GM21619 (cell line): ENCODE results near the gene ETNPPL.

Source experiments
- ATAC-seq: cut with Tn5 transposase; IDR thresholded peaks from one replicate; pipeline ENCODE4 v1.9.1; 2021; ENCODE audit not compliant: unreplicated experiment

The ETNPPL gene

DNA sequence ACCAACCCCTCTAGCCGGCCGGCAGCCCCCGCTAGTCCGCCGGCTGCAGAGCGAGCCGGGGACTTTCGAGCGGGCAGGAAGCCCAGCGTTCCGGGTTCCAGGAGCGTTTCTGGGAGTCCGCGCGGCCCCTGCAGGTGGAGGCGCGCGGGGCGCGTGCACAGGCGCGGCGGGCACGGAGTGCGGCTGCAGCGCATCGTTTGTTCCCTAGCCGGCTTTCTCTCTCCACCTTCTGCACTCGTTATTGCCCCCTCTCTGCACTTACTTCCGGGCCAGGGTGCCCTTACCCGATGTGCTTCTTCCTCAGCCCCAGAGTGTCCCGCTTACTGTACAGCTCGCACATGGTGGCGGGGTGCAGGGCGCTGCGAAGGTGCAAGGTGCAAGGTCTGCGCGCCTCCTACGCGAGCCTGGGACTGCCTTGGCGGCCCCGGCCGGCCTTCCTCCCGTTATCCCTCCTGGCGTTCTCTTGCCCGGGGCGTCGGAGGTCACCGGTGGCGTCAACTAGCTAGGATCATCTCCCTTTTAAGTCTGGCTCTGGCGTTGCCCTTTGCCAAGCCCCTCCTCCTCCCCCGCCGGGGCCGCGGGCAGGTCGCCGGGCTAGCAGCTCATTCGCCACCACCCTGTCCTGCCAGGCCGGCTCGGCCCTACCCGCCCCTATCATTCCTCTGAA, at the start of gene ETNPPL:
ETNPPL (minus strand) TSS at position 495 of the 667 bp plus-strand sequence; CDS start at position 340, 155 bp downstream.
- no peak for ATAC-seq

DNA sequence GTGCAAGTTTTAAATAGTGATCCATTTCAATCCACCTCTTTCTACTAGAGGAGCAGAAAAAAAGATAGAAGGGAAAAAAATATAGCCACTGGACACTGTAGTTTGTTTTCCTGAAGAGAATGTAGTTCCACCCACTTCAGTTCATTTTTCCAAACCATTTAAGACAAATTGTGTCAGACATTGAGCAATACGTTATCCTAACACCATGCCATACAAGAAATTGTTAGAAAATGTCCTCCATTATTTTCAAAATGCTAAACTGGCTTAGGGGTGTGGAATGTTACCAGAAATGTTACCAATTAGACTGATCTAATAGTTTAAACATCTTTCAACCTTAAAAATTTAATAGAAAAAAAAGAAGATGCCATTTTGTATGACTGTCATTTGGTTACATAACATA, 48.6 kb upstream of the ETNPPL start:
- no peak for ATAC-seq

DNA sequence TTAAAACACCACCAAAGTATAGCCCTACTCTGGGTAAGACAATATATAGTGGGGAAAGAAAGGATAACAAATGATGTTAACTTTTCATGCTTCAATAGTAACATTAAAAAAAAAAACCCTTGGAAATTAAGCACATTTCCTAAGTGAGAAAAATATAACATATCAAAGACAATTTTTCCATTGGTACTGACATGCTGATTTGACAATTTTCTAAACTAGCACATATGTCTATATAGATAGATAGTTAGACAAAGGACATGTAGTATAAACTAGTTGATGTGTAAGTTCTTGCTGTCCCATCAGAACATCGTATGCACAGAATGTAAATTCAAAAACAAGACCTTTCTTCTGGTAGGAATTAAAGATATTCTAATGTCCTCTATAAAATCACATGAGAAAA, 47.2 kb upstream of the ETNPPL start:
- ATAC-seq: no peak

DNA sequence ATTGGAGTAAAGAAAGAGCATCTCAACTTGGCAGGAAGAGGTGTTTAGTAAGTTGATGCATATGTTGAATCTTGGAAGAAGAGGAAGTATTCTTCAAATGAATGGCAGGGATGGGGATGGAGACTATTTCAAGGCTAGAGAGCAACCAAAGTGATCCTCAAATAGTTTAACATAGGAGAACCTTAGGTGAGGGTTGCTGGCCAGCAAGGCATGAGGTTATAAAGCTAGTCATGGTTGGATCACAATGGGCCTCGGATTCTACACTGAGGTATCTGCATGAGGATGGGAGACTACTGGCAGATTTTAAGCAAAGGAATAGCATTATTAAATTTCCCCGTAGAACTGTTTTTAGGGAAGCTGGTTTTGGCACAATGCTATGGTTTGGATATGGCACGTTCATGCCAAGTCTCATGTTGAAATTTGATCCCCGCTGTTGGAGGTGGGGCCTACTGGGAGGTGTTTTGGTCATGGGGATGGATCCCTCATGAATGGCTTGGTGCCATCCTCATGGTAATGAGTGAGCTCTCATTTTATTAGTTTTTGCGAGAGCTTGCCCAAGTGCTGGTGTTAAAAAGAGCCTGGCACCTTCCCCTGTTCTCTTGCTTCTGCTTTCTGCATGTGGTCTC, 41.9 kb upstream of the ETNPPL start:
- ATAC-seq: no peak

DNA sequence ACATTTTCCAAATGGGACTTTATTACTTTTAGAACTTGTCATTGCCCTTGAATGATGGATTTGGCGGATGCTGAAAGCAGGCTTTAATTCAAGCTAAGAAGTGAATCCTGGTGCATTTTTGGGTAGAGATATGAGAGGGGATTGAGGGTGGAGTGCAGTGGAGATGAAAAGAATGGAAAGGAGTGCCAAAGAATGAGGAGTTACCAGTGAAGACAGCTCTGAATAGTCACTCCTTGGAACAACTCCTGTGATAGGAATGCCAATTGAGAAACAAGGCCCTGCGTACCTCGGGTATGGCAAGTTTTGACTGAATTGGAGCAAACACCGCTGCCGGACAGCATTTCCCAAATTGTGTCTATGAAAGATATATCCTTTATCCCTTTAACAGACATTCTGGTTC, 36.5 kb upstream of the ETNPPL start:
- no peak for ATAC-seq

DNA sequence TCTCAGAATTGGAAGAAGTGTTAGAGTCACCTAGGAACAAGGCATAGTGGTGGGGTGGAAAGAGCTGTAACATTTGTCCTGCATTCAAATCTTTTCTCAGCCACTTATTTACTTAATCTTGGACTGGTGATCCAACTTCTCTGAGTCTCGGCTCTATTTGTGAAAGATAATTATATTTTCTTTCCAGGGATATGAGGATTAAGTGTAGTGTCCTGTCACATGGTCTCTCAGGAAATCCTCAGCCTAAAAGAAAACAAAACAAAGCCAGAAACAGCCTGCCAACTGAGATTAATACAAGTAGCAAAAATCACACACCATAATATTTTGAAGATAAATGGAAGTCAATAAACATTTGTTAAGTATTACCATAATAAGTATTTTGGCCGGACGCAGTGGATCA, 33.3 kb upstream of the ETNPPL start:
- ATAC-seq: no peak

DNA sequence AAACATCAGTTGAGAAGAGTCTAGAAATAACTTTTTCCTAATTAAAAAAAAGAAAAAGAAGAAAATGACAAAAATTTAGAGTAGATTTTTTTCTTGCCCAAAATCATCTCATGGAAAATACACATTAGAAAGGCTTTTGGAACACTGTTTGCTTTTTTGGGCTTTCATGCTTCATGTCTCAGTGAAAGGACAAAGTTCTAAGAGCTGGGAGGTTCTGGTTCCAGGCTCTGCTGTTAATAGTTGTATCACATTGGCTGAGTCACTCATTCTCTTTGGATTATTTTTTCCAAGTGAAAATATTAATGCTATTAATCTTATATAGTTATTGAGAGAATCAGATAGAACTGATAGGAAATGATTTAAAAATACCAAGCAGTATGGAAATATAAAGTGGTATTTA, 32.9 kb upstream of the ETNPPL start:
- no peak for ATAC-seq

DNA sequence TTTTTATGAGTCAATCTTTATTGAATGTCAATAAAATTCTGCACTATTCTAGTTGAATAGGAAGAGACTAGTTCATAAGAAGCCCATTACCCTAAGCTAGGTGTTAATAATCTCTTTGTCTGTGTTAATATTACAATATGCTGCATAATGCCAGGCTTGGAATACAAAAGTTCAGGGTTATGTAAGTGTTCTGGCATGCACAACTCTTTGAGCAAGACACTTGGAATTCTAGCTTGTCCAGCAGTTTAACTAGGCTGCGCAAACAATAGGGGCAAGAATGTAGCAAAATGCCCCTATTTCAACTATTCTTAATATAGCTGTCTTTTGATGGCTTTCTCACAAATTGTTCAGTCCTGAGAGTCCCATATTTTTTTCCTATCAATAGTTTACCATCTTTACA, 31.3 kb upstream of the ETNPPL start:
- ATAC-seq: no peak

DNA sequence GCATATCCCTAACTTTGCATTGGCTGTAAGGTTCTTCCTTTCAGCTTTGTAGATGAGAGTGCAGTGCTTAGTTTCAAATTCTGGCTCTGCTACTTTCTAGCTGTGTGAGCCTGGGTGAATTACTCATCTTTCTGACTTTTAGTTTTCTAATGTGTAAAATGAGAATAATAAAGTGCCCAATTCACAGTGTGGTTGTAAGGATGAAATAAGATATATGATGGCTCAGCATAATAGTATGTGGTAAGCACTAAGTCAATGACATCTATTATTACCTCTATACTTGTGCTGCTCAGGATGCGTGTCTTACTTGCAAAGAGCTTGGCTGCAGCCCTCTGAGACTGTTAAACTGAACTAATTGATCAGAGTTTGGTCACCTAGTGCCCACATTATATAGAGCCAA, 30.6 kb upstream of the ETNPPL start:
- no peak for ATAC-seq

DNA sequence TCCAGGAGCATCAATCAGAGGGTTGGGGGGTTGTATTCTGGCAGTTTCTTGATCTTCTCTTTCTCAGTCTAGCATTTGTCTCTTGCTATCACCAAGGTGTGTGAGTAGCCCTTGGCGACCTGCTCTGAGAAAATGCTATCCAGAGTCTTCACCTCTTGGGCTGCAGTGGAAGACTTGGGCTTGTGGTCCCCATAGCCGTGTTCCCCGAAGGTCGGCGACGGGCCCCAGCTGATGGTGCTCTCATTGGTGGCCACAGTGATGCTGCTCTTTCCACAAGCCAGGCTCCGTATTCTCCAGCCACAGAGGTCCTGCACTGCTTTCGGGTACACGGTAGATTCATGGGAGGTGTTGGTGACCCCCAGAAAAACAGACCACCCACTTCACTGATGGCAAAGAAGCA, 25.9 kb upstream of the ETNPPL start:
- no peak for ATAC-seq

DNA sequence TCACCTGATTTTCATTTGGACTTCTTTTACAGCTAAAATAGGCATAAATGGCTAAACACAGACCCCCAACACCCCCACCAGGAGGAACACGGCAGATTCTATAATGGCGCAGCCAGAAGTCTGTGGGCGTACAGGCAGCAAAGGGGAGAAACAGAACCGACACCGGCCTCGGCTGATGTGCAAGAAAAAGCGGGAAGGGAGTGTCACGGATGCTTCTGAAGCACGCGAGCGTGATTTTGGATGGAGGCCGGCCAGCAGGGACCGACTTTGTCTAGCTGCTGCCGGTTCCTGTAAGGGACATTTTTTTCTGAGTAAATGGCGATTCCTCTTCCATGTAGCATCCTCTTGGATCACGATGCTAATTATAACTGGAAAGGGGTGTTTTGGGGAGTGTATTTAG, 24.9 kb upstream of the ETNPPL start:
- ATAC-seq: no peak

DNA sequence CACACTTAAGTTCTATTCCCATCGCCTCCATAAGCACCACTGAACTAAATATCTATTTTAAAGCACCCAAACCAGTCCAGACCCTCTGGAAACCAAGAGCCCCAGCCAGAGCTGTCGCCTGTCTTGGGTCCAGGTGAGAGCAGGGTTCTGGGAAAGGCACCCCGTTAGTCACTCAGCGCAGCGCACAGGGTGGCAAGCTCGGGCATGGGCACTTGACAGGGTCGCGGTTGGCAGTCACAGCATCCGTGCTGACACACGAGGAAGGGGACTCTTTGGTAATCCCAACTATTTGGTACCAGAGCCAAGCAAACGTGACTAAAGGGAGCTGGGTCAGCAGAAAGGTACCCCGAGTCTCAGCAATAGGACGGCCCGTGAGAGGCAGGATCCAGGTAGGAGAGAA, 24.3 kb upstream of the ETNPPL start:
- no peak for ATAC-seq

DNA sequence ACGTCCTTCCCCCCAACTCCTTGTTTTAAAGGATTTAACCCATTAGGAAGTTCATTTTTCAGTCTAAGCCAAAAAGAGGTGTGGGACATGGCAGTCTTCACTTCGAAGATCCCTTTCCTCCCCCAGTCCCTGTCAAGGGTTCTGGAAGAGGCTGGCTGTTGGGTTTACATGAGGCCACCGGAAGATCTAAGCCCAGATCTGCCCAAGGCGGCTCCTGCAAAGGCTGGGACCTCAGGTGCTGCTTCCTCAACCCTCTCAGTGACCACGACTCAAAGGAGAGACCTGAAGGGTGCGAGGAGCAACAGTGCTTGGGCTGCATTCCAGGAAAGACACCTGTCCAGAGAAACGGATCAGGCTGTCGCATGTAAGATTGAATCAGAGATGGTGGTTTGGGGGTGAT, 23.5 kb upstream of the ETNPPL start:
- ATAC-seq: no peak

DNA sequence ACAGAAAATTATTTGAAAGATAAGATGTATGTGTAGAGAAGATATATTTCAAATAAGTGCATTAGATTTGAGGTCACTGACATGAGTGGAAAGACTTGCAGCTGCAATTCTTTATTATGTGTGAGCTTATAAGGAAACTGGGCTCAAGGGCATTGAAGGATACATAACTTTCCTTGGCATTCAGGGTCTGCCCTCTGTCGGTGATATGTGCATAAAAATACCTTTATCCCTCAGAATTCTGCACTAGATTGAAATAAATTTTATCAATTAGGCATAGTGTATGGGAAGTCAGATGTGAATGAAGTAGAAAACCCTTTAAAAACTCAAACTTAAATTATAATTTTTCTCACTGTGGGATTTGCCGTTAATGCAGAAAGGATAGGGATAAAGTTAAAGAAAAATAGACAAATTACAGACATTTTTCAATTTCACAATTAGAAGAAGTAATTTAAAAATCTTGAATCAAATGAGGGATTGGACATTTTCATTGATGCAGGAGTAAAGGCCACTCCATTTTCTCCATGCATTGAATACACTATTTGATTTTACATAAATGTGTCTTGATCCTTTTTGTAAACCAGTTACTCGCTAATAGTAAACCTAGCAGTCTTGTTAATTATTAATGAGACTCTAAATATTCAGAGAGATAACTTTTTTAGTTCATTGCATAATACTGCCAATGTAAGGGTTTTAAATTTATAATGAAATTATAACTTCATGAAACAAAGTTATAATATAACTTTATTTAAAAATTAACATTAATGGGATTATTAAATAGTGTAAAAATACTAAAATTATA, 21.0 kb upstream of the ETNPPL start:
- ATAC-seq: no peak

DNA sequence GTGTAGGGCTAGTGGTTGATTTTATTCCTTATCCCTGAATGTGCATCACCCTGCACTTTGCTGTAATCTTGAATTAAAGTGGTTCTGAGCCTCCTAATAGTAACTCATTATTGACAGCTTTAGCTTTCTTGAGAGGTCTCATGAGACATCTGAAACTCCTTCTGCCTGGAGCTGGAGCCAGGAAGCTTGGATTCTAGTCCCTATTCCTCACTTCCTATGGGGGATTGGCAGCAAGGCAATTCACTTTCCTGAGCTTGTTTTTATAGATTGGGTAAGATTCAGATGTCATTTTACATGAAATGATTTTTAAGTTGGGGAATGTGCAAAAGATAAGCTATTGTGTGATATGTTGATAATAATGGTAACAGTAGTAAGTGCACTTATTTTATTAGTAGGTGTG, 17.1 kb upstream of the ETNPPL start:
- no peak for ATAC-seq

DNA sequence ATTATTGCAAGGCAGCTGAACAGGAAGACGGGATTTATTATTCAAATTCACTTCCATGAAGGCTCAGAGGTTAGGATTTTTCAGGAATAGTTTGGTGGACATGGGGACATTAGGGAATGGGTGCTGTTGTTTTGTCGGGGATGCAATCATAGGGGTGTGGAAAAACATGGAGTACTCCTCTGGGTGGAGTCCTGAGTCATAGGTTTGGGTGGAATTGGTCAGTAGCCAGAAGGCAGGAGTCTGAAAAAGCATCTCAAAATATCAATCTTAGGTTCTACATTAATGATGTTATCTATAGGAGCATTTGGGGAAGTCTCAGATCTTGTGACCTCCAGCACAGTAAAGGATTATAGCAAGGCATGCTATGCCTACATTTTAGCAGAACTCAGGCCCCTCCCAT, 14.5 kb upstream of the ETNPPL start:
- no peak for ATAC-seq

DNA sequence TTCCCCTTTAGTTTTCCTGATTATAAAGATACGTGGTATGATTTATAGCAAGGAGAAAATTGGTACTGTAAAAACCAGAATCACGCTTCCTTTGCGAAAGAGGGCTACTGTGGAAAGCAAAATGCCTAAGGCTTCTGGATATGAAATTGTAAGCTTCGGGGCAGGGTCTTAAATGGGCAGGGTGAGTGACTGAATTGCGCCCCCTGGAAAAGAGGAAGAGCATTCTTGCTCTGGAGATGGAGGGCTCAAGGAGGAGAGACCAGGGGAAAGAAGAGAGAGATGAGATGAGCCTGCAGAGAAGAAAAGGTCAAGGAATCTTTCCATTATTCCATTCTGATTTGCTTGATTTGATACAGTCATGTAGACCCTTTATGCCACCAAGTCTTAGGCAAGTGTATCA, 13.1 kb upstream of the ETNPPL start:
- ATAC-seq: no peak

DNA sequence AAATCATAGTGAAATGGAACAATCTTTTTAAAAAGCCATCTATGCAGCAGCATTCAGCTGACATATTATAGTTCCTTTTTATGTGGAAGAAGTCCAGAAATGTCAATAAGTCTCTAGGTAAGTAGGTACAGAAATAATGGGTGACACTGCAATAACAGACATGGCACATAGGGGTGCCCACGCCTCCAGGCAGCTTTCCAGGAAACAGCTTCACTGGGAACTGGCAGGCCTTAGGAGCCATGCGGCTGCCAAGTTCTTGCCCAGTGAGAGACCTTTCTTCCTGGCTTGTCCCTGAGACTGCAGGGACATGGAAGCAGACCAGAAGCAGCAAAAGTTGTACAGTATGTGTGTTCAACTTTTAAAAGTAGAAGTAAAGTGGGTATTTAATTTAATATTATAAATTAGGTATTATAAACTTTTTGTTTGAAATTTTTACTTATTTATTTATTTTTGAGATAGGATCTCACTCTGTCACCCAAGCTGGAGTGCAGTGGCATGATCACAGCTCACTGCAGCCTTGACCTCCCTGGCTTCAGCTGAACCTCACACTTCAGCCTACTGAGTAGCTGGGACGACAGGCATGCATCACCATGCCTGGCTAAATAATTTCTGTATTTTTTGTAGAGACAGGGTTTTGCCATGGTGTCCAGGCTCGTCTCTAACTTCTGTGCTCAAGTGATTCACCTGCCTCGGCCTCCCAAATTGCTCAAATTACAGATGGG, 12.1 kb upstream of the ETNPPL start:
- ATAC-seq: no peak

DNA sequence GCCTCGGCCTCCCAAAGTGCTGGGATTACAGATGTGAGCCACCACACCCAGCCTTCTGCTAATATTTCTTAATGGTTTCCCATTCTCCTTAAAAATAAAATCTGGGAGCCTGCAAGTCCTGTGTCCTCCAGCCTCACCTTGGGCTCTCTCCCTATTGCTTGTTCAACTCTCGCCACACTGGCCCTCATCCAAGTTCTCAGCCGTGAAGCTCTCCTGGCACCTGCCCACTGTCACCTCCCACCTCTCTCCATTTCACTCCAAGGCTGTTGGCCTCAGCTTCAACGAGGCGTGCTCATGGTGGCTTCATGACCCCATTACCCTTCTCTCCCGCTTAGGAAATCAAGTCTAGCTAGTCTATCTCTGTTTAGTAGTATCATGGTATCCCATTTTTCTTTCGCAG, 9.5 kb upstream of the ETNPPL start:
- no peak for ATAC-seq

DNA sequence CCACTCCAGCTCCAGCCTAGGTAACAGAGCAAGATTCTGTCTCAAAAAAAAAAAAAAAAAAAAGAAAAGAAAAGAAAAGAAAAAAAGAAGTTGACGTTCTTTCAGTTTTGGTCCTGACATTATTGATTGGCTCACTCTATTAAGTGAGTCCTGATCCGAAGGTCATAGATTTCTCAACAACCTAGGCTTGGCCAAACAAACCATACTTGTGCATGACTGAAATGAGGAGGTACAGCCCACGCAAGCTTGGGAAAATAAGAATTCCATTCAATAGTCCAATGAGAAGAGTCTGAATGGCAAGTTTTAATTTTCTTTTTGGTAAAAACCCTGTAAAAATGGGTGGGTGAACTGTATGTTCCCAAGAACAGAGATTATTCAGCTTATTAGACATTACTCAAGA, 3.2 kb upstream of the ETNPPL start:
- no peak for ATAC-seq

DNA sequence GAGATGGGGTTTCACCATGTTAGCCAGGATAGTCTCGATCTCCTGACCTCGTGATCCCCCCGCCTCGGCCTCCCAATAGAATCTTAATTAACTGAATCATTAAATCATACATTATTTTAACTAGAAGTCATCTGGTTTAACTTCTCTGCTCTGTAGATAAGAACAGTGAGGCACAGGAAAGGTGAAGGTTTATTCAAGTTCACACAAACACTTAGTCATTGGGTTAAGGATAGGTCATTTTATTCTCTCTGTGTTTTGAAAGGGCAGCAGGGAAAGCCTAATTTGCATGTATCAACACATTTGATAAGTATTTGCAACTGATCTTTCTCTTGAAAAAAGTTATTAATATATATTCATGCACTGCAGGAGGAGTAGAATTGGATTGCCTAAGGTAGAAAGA, 1.1 kb upstream of the ETNPPL start:
- no peak for ATAC-seq

DNA sequence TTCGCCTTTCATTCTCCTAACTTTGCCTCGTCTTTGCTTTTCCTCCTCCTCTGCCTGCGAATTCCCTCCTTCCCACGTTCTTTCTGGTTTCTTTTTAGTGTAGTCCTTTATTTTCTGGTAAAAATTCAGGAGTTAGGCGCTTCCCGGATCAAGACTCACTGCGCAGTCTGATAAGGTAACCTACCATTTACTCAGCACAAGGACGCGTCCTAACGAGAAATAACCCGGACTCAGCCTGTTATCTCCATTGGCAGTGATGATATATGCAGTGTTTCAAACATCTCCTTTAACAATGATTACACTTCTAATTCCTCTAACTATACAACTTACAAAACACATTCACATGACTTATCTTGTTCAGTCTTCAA, 357 bp upstream of the ETNPPL start:
- ATAC-seq: no peak
